Erythroblast (primary cell): ENCODE data around the gene CDC7.

Experiments
- GATA1 ChIP-seq: IDR thresholded peaks from 2 replicates; pipeline ENCODE4 v1.6.1; 2011; ENCODE audit warnings: low read depth, mild to moderate bottlenecking, control low read depth, low read length, moderate library complexity
- POLR2A ChIP-seq: IDR thresholded peaks from 2 replicates; pipeline ENCODE4 v1.6.1; 2011; ENCODE audit warnings: mild to moderate bottlenecking, low read length

- TF ChIP-seq POLR2A: no peak
- TF ChIP-seq GATA1: no peak
These were observed 10.1 kb downstream of the CDC7 start for GRCh38 chr1:91510754-91511153.
